WTC11 (cell line): ENCODE results near the gene SIN3B. TPM values are rescaled to one million over a fixed set of nuclear protein-coding genes. Genes with fewer than 3 reads are reported as not detected.

Source experiments
- ATAC-seq: fragments of 200-7000 bp; cut with Tn5 transposase; 2 replicates; pipeline ENCODE4 v1.10.0; 2021; ENCODE audit warnings: mild to moderate bottlenecking, moderate library complexity
- CTCF ChIA-PET: fragments of 300-600 bp; sonication (Branson Sonifier 250); formaldehyde crosslinking; loops from one replicate; lab custom pipeline; 2021; ENCODE audit warnings: antibody characterized with exemption; lab: Charles Lee
- POLR2A ChIA-PET: fragments of 350-600 bp; sonication (Branson Sonifier 250); formaldehyde crosslinking; loops from one replicate; lab custom pipeline; 2021; ENCODE audit warnings: antibody characterized with exemption; lab: Charles Lee
- DNase-seq: peaks from one replicate; pipeline ENCODE4 v3.0.0; 2021; ENCODE audit warnings: low spot score
- H3K27ac Mint-ChIP-seq: 2 replicates; pipeline ENCODE4 v1.8.0; 2021; ENCODE audit warnings: mixed read lengths
- H3K27me3 Mint-ChIP-seq: 2 replicates; pipeline ENCODE4 v1.8.0; 2021; ENCODE audit warnings: low read depth, mild to moderate bottlenecking, moderate library complexity, mixed read lengths
- H3K36me3 Mint-ChIP-seq: 2 replicates; pipeline ENCODE4 v1.8.0; 2021; ENCODE audit warnings: mixed read lengths
- H3K4me1 Mint-ChIP-seq: 2 replicates; pipeline ENCODE4 v1.8.0; 2022; ENCODE audit warnings: mixed read lengths
- H3K4me3 Mint-ChIP-seq: 2 replicates; pipeline ENCODE4 v1.8.0; 2021; ENCODE audit warnings: mild to moderate bottlenecking, moderate library complexity, mixed read lengths
- H3K9me3 Mint-ChIP-seq: 2 replicates; pipeline ENCODE4 v1.8.0; 2021; ENCODE audit warnings: mixed read lengths
- ARID4B ChIP-seq: sonication (generic); formaldehyde crosslinking; IDR thresholded peaks from 2 replicates; pipeline ENCODE4 v1.8.0; 2023; ENCODE audit warnings: missing genetic modification reagents, mild to moderate bottlenecking, borderline replicate concordance
- ATF1 ChIP-seq: sonication (generic); formaldehyde crosslinking; IDR thresholded peaks from 2 replicates; pipeline ENCODE4 v1.8.1; 2023; ENCODE audit warnings: mild to moderate bottlenecking, moderate library complexity, missing genetic modification reagents
- ATF3 ChIP-seq: sonication (generic); formaldehyde crosslinking; conservative IDR thresholded peaks from 2 replicates; pipeline ENCODE4 v1.8.1; 2022; ENCODE audit warnings: mild to moderate bottlenecking, missing genetic modification reagents
- CBFB ChIP-seq: sonication (generic); formaldehyde crosslinking; IDR thresholded peaks from 2 replicates; pipeline ENCODE4 v1.8.1; 2022; ENCODE audit warnings: mild to moderate bottlenecking, low read depth, missing genetic modification reagents
- ESRRA ChIP-seq: sonication (generic); formaldehyde crosslinking; IDR thresholded peaks from 2 replicates; pipeline ENCODE4 v1.8.1; 2022; ENCODE audit warnings: mild to moderate bottlenecking, missing genetic modification reagents, borderline replicate concordance
- FOXJ3 ChIP-seq: sonication (generic); formaldehyde crosslinking; IDR thresholded peaks from 2 replicates; pipeline ENCODE4 v1.9.0; 2021; ENCODE audit warnings: missing genetic modification reagents, mild to moderate bottlenecking, borderline replicate concordance
- IRF2 ChIP-seq: sonication (generic); formaldehyde crosslinking; IDR thresholded peaks from 2 replicates; pipeline ENCODE4 v1.8.0; 2022; ENCODE audit warnings: low read depth, missing genetic modification reagents, borderline replicate concordance
- JUN ChIP-seq: sonication (generic); formaldehyde crosslinking; IDR thresholded peaks from 2 replicates; pipeline ENCODE4 v1.8.0; 2023; ENCODE audit warnings: mild to moderate bottlenecking, missing genetic modification reagents
- MAX ChIP-seq: sonication (generic); formaldehyde crosslinking; IDR thresholded peaks from 2 replicates; pipeline ENCODE4 v1.8.0; 2022; ENCODE audit warnings: mild to moderate bottlenecking, missing genetic modification reagents
- MXD4 ChIP-seq: fragments of 250-450 bp; sonication (Bioruptor Pico); IDR thresholded peaks from 2 replicates; pipeline ENCODE4 v1.8.0; 2021; ENCODE audit warnings: mild to moderate bottlenecking, moderate library complexity, borderline replicate concordance
- MYBL2 ChIP-seq: sonication (generic); formaldehyde crosslinking; IDR thresholded peaks from 2 replicates; pipeline ENCODE4 v1.8.1; 2023; ENCODE audit warnings: mild to moderate bottlenecking, moderate library complexity, missing genetic modification reagents
- NR3C1 ChIP-seq: sonication (generic); formaldehyde crosslinking; conservative IDR thresholded peaks from 2 replicates; pipeline ENCODE4 v1.8.1; 2023; ENCODE audit warnings: low read depth, mild to moderate bottlenecking, missing genetic modification reagents
- PREB ChIP-seq: sonication (generic); formaldehyde crosslinking; IDR thresholded peaks from 2 replicates; pipeline ENCODE4 v1.8.1; 2022; ENCODE audit warnings: mild to moderate bottlenecking, missing genetic modification reagents, moderate library complexity, borderline replicate concordance
- RELA ChIP-seq: sonication (generic); formaldehyde crosslinking; IDR thresholded peaks from 2 replicates; pipeline ENCODE4 v1.8.1; 2022; ENCODE audit warnings: missing genetic modification reagents, mild to moderate bottlenecking, borderline replicate concordance
- SOX15 ChIP-seq: fragments of 250-450 bp; sonication (Bioruptor Pico); IDR thresholded peaks from 2 replicates; pipeline ENCODE4 v1.9.0; 2021; ENCODE audit warnings: mild to moderate bottlenecking
- TCF7 ChIP-seq: sonication (generic); formaldehyde crosslinking; IDR thresholded peaks from 2 replicates; pipeline ENCODE4 v1.8.0; 2022; ENCODE audit warnings: mild to moderate bottlenecking, low read depth, missing genetic modification reagents, moderate library complexity
- TEAD4 ChIP-seq: sonication (generic); formaldehyde crosslinking; IDR thresholded peaks from 2 replicates; pipeline ENCODE4 v1.8.0; 2022; ENCODE audit warnings: mild to moderate bottlenecking, missing genetic modification reagents
- ZBTB43 ChIP-seq: sonication (generic); formaldehyde crosslinking; IDR thresholded peaks from 2 replicates; pipeline ENCODE4 v1.8.1; 2023; ENCODE audit warnings: mild to moderate bottlenecking, missing genetic modification reagents
- ZMAT4 ChIP-seq: fragments of 250-450 bp; sonication (Bioruptor Pico); IDR thresholded peaks from 2 replicates; pipeline ENCODE4 v1.9.0; 2021; ENCODE audit warnings: mild to moderate bottlenecking
- ZNF317 ChIP-seq: sonication (generic); formaldehyde crosslinking; IDR thresholded peaks from 2 replicates; pipeline ENCODE4 v1.8.1; 2023; ENCODE audit warnings: low read depth, mild to moderate bottlenecking, moderate library complexity, missing genetic modification reagents, borderline replicate concordance
- total RNA-seq: library from RNA; stranded (reverse); gene quantifications from 3 replicates; pipeline ENCODE4 v1.2.3, GENCODE V29; 2021

The SIN3B gene
- total RNA-seq, 1 experiment from 2014 or later: 87.7 TPM

- H3K4me1 Mint-ChIP-seq: no peaks in the 10 kb centered on the region
- no peak overlapping the region for H3K4me3 Mint-ChIP-seq
- POLR2A ChIA-PET: interaction anchor here (0.7 kb wide), 1 partner anchor 366 kb away, joined by 4 read pairs; no protein-coding TSS in a partner anchor
- peaks cover 33% of the 10 kb centered on the region for H3K36me3 Mint-ChIP-seq
- CTCF ChIA-PET: interaction anchor here (0.9 kb wide), 1 partner anchor 82 kb away, joined by 3 read pairs; no protein-coding TSS in a partner anchor
- ATAC-seq: no peak
- DNase-seq: no peak
- H3K27ac Mint-ChIP-seq: no peak overlapping the region; the same call in 1 of the 2 replicates
- no peaks in the 10 kb centered on the region for H3K27me3 Mint-ChIP-seq
- TF ChIP-seq ATF1 (CRISPR knock-in tag): no peak
- no peak for TF ChIP-seq MAX (CRISPR knock-in tag)
- no peak for TF ChIP-seq JUN
- TF ChIP-seq ZMAT4: no peak
- TF ChIP-seq RELA (CRISPR knock-in tag): no peak
- no peak for TF ChIP-seq FOXJ3
- TF ChIP-seq ESRRA (CRISPR knock-in tag): no peak
- no peak for TF ChIP-seq ATF3
- TF ChIP-seq MXD4: no peak
- no peak for TF ChIP-seq MYBL2 (CRISPR knock-in tag)
- no peak for TF ChIP-seq TCF7 (CRISPR knock-in tag)
- TF ChIP-seq NR3C1: no peak
- TF ChIP-seq ARID4B (CRISPR knock-in tag): no peak
- no peak for TF ChIP-seq PREB
- no peak for TF ChIP-seq IRF2
- H3K9me3 Mint-ChIP-seq: no peaks in the 10 kb centered on the region
Measured at GRCh38 chr19:16861834-16862233, 32.6 kb downstream of the SIN3B start.

- peaks cover 34% of the 10 kb centered on the region for H3K36me3 Mint-ChIP-seq
- no peak for ATAC-seq
- no peaks in the 10 kb centered on the region for H3K9me3 Mint-ChIP-seq
- POLR2A ChIA-PET: no interaction called here
- no peak overlapping the region for H3K27ac Mint-ChIP-seq
- no peak for DNase-seq
- TF ChIP-seq SOX15 (CRISPR knock-in tag) (no peak), ZNF317 (CRISPR knock-in tag) (no peak), TEAD4 (no peak), ZBTB43 (no peak), CBFB (CRISPR knock-in tag) (no peak)
- H3K4me1 Mint-ChIP-seq: no peaks in the 10 kb centered on the region
- CTCF ChIA-PET: no interaction called here
- no peaks in the 10 kb centered on the region for H3K27me3 Mint-ChIP-seq
- no peak overlapping the region for H3K4me3 Mint-ChIP-seq
Measured at GRCh38 chr19:16862826-16863415, 33.7 kb downstream of the SIN3B start.
